ENCODE data around the gene DMRT2.
A peak's percentile ranks its signal among the peaks of the same experiment; 100 is the strongest.

The DMRT2 gene
- long read RNA-seq, donor 1 = 0 reads
- long read RNA-seq, donor 2 = 0 reads
- long read RNA-seq, donor 3, partial matches to known transcripts = 0 of 1 reads
- long read RNA-seq, donor 3, other reads (novel, unspliced or antisense) = 0 of 1 reads
- long read RNA-seq, donor 4 = 0 reads
- long read RNA-seq, donor 5 = 0 reads
- long read RNA-seq, donor 6 = 0 reads
- long read RNA-seq, donor 7 = 0 reads
- long read RNA-seq, donor 8 = 0 reads

- peak; percentile 83 for DNase-seq
These were observed at the start of gene DMRT2 for GRCh38 chr9:1050125-1050895. Gene DMRT2, plus strand, starts transcription at chr9:1050357. Its CDS starts 1,257 bp downstream, at chr9:1051614.

GRCh38 chr9:1001838-1002237 lies 48.3 kb upstream of the DMRT2 start:
- DNase-seq = no peak

DNA sequence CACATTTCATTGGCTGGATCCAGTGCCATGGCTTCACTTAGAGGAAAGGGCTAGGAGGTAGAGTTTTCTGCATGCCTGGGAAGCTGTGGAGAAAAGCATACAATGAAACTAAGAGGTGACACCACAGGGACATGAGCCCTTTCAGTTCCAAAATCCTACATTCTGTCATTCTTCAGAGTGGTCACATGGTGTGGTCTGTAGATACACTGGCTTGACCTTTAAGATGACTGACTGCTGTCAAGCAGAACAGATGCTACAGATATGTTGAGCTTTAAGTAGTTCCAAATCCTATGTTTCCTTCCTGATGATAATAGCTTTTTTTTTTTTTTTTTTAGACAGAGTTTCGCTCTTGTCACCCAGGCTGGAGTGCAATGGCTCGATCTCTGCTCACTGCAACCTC lies 47.5 kb upstream of the DMRT2 start:
- no peak for DNase-seq

GRCh38 chr9:1005043-1005667 lies 45.0 kb upstream of the DMRT2 start:
- peak; percentile 24 for DNase-seq

- DNase-seq = no peak
These were observed 42.8 kb upstream of the DMRT2 start for GRCh38 chr9:1007312-1007711.

- no peak for DNase-seq
These were observed 41.9 kb upstream of the DMRT2 start for GRCh38 chr9:1008216-1008615.

DNA sequence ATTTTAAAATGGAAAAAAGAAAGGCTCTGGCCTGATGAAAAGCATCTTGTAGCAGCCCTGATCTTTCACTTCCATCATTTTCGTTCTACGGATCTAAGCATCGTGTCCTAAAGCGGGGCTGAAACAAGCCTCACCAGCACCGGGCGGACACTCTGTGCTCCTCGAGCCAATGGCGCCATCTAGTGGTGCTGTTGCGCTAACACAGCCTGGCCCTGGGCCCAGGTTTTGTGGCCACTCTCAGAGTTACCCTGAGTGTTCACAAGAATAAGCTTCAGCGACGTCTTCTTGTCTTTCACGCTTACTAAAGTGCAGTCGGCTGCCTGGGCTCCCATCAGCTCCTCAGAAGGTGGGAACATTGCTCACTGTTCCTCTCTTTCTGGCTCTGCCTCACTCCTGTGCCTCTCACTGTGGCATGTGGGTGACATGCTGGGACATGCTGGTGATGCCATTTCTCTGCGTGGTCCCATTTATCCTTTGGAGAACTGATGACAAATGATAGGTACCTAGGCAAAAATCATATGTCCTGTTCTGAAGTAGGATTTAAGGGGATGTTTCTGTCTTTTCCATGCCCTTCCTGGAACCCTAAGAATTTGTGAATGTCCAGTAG lies 41.0 kb upstream of the DMRT2 start:
- DNase-seq = peak; percentile 58

- no peak for DNase-seq
These were observed 37.1 kb upstream of the DMRT2 start for GRCh38 chr9:1013021-1013420.

GRCh38 chr9:1014225-1014624 lies 35.9 kb upstream of the DMRT2 start:
- no peak for DNase-seq

- DNase-seq = no peak
These were observed 35.5 kb upstream of the DMRT2 start for GRCh38 chr9:1014640-1015039.

GRCh38 chr9:1018121-1018520 lies 32.0 kb upstream of the DMRT2 start:
- no peak for DNase-seq

GRCh38 chr9:1024112-1024511 lies 26.0 kb upstream of the DMRT2 start:
- no peak for DNase-seq

GRCh38 chr9:1025131-1025530 lies 25.0 kb upstream of the DMRT2 start:
- no peak for DNase-seq

GRCh38 chr9:1026219-1026618 lies 23.9 kb upstream of the DMRT2 start:
- no peak for DNase-seq

- no peak for DNase-seq
These were observed 21.5 kb upstream of the DMRT2 start for GRCh38 chr9:1028501-1029190.

DNA sequence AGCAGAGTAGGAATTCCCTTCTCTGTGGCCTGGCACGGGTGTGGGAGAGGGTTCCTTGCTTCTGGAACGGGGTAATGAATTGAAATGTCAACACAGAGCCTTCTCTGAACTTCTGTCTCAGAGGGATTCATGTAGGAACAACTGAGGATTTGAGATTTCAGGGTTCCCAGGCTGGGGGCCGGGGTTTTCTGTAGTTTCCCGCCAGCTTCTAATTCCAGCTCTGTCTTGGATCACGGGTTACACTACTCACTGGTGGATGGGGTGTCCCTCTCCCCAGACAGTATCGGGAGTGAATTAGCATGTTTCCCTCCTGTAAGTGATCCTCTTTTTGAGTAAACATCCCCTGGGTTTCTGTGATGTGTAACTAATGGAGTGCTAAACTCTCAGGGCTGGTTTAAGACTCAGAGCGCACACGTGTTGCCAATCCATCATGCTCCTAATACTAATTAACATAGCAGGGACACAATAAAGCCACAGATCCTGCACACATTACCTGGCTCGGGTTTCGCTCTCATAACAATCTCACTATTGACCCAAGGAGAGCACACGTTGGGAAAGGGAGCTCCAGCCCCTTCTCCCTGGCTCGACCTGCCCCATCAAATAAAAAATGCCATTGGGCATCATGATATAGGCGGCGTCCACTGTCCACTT lies 18.1 kb upstream of the DMRT2 start:
- no peak for DNase-seq

DNA sequence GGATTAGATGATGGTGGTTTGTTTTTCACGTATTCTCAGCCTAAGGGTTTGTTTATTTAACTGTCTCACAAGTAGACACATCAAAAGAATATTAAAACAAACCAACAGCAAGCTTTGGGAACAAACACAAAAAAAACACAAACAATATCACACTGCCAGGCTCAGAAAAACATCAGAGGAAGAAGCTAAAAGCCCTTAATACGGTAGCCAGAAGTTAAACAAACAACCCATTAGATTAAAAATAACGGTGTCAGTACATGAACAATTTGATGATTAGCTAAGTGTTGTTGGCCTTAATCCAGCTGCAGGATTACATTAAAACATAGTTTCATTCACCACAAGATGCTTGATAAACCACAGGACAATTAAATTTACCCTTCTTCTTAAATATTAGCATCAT lies 15.9 kb upstream of the DMRT2 start:
- no peak for DNase-seq

GRCh38 chr9:1039589-1039988 lies 10.6 kb upstream of the DMRT2 start:
- no peak for DNase-seq

GRCh38 chr9:1042466-1042865 lies 7.7 kb upstream of the DMRT2 start:
- peak; percentile 81 for DNase-seq

DNA sequence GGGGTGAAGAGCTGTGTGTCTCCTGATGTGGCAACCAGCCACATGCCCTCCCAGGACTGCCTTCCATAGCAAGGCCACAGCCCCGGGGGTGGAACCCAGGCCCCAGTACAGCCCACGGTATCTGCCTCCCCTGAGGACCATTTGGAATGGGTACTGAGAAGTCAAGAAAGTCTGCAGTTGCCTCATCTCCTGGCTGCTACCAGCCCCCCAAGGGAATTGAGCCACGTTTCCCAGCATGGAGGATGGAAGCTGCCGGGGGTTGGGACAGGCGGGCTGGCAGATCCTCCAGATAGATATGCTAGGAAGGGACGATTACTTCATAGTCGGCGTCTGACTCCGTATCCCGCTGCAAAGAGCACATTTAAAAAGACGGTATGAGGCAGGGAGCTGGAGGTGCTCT lies 5.5 kb upstream of the DMRT2 start:
- no peak for DNase-seq

DNA sequence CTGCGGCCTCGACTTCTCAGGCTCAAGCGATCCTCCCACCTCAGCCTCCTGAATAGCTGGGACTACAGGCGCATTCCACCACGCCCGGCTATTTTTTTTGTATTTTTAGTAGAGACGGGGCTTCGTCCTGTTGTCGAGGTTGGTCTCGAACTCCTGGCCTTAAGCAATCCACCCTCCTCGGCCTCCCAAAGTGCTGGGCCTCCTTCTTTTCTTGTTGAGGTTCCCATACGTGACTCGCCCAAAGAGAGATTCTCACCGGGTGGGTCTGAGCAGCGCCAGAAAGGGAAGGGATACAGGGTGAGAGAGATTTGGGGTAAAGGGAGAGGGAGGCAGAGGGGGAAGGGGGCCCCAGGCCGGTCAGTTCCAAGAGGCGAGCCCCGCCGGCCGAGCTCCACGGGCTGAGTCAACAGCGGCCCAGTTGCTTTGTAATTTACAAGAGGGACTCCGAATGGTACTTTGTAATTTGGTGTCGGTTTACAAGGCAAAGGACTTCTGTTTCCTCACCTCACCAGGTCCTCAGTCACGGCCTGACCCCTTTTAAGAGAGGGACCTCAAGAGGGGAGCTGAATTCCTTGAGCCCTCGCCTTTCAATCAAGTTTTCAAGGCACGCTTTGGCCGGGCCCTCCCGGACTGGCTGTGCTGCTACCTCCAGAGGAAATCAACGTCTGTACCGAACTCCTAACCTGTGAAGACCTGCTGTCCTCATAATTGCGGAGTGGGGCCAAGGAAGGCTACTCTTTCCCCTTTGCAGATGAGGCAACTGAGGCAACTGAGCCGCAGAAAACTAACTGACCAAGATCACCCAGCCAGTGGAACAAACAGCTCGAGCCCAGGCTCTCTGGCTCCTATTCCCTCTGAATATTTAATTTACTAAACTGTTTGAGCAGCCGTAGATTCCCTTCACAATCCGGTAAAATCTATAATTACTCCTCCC lies 3.3 kb upstream of the DMRT2 start:
- DNase-seq = peak; percentile 69

Data from right kidney (tissue), 9 donors.